HG02759 (cell line): ENCODE data around the gene C2orf76.
A peak's percentile ranks its signal among the peaks of the same experiment; 100 is the strongest.
"Not testable (repeated sequence)": the region's sequence is repeated elsewhere in the genome, so short reads cannot be mapped to it uniquely, and the experiment has no call there.

Source experiments
- ATAC-seq: cut with Tn5 transposase; IDR thresholded peaks from one replicate; pipeline ENCODE4 v1.9.1; 2021; ENCODE audit warnings: mild to moderate bottlenecking, moderate library complexity; ENCODE audit not compliant: unreplicated experiment

C2orf76 gene

GRCh38 chr2:119366649-119367471 lies at the start of gene C2orf76, which contains the start of gene DBI:
Gene C2orf76, minus strand, starts transcription at chr2:119366834. Its CDS starts 26,875 bp downstream, at chr2:119339959.
Gene DBI, plus strand, starts transcription at chr2:119366977. Its CDS starts 75 bp downstream, at chr2:119367052.
- ATAC-seq, result peak; percentile 94

GRCh38 chr2:119415630-119416029 lies 49.0 kb upstream of the C2orf76 start:
- ATAC-seq, result no peak

GRCh38 chr2:119414894-119415293 lies 48.3 kb upstream of the C2orf76 start:
- ATAC-seq, result no peak

- no peak for ATAC-seq
Measured at GRCh38 chr2:119409506-119409905, 42.9 kb upstream of the C2orf76 start.

- peak; percentile 35 for ATAC-seq
Measured at GRCh38 chr2:119408221-119408619, 41.6 kb upstream of the C2orf76 start.

GRCh38 chr2:119407430-119408220 lies 41.0 kb upstream of the C2orf76 start:
- ATAC-seq, result peak; percentile 62

GRCh38 chr2:119405151-119405550 lies 38.5 kb upstream of the C2orf76 start:
- ATAC-seq, result no peak

GRCh38 chr2:119403618-119404017 lies 37.0 kb upstream of the C2orf76 start:
- ATAC-seq, result not testable (repeated sequence)

- no peak for ATAC-seq
Measured at GRCh38 chr2:119402645-119403560, 36.3 kb upstream of the C2orf76 start.

- no peak for ATAC-seq
Measured at GRCh38 chr2:119402106-119402505, 35.5 kb upstream of the C2orf76 start.

- ATAC-seq, result no peak
Measured at GRCh38 chr2:119397196-119397595, 30.6 kb upstream of the C2orf76 start.

GRCh38 chr2:119393971-119394748 lies 27.5 kb upstream of the C2orf76 start:
- no peak for ATAC-seq

GRCh38 chr2:119389615-119390306 lies 23.1 kb upstream of the C2orf76 start:
- ATAC-seq, result no peak

- peak; percentile 82 for ATAC-seq
Measured at GRCh38 chr2:119387381-119388129, 20.9 kb upstream of the C2orf76 start.

GRCh38 chr2:119385466-119385865 lies 18.8 kb upstream of the C2orf76 start:
- no peak for ATAC-seq

GRCh38 chr2:119384971-119385370 lies 18.3 kb upstream of the C2orf76 start:
- no peak for ATAC-seq

GRCh38 chr2:119383410-119384140 lies 16.9 kb upstream of the C2orf76 start:
- no peak for ATAC-seq

- no peak for ATAC-seq
Measured at GRCh38 chr2:119378566-119378965, 11.9 kb upstream of the C2orf76 start.
